AG04450 (cell line): ENCODE measurements around the gene FAM120B. TPM values are rescaled to one million over a fixed set of nuclear protein-coding genes. Genes with fewer than 3 reads are reported as not detected.

ENCODE experiments used
- CTCF ChIA-PET: fragments of 300-600, 350-600 bp; formaldehyde crosslinking; extraction: SDS; loops from one replicate; lab custom pipeline; 2022; ENCODE audit warnings: antibody characterized with exemption, inconsistent platforms; lab: Charles Lee
- POLR2A ChIA-PET: fragments of 350-600 bp; formaldehyde crosslinking; extraction: SDS; loops from one replicate; lab custom pipeline; 2021; ENCODE audit warnings: antibody characterized with exemption, inconsistent platforms; lab: Yijun Ruan, JAX
- DNase-seq: peaks from one replicate; pipeline ENCODE4 v3.0.0-alpha.2; 2011; ENCODE audit warnings: low read depth, low spot score
- H3K27ac ChIP-seq: one replicate; pipeline ENCODE4 v1.5.1; 2012; ENCODE audit warnings: low read depth, low read length, control low read depth
- H3K27me3 ChIP-seq: one replicate; pipeline ENCODE4 v1.6.0; 2012; ENCODE audit warnings: low read length; ENCODE audit not compliant: control insufficient read depth, insufficient read depth
- H3K4me3 ChIP-seq: 2 replicates; pipeline ENCODE4 v1.5.1; 2011; ENCODE audit warnings: mild to moderate bottlenecking, low read depth, low read length, control low read depth
- H3K9me3 ChIP-seq: 2 replicates; pipeline ENCODE4 v1.5.1; 2012; ENCODE audit warnings: low read length; ENCODE audit not compliant: control insufficient read depth, insufficient read depth
- polyA plus RNA-seq: library from polyadenylated mRNA; depleted of rRNA; stranded (reverse); fragments of >200 nt; gene quantifications from 2 replicates; pipeline ENCODE4 v1.2.3, GENCODE V29; 2011
- TF ChIP-seq, protein P1 (sequence below): IDR thresholded peaks from 2 replicates; pipeline ENCODE4 v1.5.1; 2011; ENCODE audit warnings: low read depth, low read length, control low read depth, inconsistent platforms

Gene FAM120B
- polyA plus RNA-seq, 1 experiment = 13.9 TPM

DNA sequence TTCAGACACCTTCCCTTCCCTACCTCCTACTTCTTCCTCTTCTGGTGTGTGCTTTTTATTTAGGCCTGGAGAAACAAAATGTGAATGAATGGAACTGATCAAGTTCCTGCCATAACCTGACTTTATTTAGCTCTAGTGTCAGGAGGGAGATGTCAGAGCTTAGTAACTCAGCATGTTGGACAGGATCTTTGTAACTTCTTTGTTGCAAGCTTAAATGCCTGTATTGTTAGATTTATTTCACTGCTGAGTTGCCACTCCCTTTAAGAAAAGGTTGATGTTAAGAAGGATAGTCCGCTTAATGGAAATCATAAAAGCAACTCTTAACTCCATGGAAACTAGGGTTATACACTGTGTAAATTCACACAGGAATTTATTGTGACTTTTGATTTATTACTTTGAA lies 2.2 kb downstream of the FAM120B start:
- ChIA-PET POLR2A (no interaction called here), CTCF (interaction anchor here (0.6 to 3.2 kb wide), 3 partner anchors 65 to 477 kb away, joined by 3 to 10 read pairs (median 4); no protein-coding TSS in a partner anchor)
- TF ChIP-seq, protein P1, sequence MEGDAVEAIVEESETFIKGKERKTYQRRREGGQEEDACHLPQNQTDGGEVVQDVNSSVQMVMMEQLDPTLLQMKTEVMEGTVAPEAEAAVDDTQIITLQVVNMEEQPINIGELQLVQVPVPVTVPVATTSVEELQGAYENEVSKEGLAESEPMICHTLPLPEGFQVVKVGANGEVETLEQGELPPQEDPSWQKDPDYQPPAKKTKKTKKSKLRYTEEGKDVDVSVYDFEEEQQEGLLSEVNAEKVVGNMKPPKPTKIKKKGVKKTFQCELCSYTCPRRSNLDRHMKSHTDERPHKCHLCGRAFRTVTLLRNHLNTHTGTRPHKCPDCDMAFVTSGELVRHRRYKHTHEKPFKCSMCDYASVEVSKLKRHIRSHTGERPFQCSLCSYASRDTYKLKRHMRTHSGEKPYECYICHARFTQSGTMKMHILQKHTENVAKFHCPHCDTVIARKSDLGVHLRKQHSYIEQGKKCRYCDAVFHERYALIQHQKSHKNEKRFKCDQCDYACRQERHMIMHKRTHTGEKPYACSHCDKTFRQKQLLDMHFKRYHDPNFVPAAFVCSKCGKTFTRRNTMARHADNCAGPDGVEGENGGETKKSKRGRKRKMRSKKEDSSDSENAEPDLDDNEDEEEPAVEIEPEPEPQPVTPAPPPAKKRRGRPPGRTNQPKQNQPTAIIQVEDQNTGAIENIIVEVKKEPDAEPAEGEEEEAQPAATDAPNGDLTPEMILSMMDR = no peak

DNA sequence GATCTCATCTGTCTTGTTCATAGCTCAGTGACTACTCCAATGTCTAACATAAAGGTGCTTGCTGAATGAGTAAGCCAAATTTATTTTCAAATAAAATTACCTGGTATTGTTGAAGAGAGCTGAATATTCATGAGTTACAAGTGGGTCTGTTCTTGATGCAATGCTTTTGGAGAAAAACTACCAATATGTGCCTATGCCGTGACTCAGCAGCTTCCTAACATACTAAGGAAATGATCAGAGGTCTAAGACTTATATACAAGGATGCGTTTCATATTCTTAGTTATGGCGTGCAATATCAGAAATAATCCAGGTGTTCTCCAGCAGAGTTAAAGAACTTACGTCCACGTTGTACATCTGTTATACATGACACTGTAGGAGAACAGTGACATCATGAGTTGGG lies 5.1 kb downstream of the FAM120B start:
- H3K27me3 ChIP-seq = no peaks in the 10 kb centered on the region
- CTCF ChIA-PET = interaction anchor here (1.4 to 1.9 kb wide), 2 partner anchors 205 to 480 kb away, joined by 5 read pairs; no protein-coding TSS in a partner anchor
- H3K4me3 ChIP-seq = no peak overlapping the region
- H3K9me3 ChIP-seq = peaks cover 3% of the 10 kb centered on the region; the same call in 1 of the 2 replicates
- no peak overlapping the region for H3K27ac ChIP-seq
- TF ChIP-seq, protein P1 = no peak
- DNase-seq = no peak
- POLR2A ChIA-PET = no interaction called here

More for the DNA sequence above, 2.2 kb downstream of the FAM120B start:
- Histone ChIP-seq H3K27me3 (no peaks in the 10 kb centered on the region), H3K4me3 (no peak overlapping the region), H3K27ac (no peak overlapping the region), H3K9me3 (peaks cover 3% of the 10 kb centered on the region; the same call in 1 of the 2 replicates)
- DNase-seq = no peak

DNA sequence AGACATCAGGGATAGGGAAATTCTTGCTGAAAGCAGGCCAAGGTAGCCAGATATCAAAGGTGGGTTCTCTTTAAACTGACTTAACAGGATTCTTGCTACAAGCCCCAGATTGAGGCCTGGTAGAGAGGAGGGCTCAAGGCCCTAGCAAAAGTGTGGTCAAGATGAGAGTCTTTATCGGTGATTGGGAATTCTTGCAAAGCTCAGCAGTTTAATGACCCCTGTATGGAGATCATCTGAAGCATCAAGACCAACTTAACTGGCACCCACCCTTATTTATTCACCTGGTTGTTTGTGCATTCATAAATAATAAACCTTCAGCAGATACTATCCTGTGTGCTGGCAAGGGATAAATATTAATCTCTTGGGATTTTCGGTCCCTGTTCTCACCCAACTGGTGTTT lies 6.3 kb downstream of the FAM120B start:
- DNase-seq = no peak
- no peak overlapping the region for H3K27ac ChIP-seq
- TF ChIP-seq, protein P1 = no peak
- H3K4me3 ChIP-seq = no peak overlapping the region
- no peaks in the 10 kb centered on the region for H3K27me3 ChIP-seq
- POLR2A ChIA-PET = no interaction called here
- H3K9me3 ChIP-seq = no peaks in the 10 kb centered on the region
- CTCF ChIA-PET = interaction anchor here (1.4 to 1.9 kb wide), 2 partner anchors 204 to 481 kb away, joined by 5 read pairs; no protein-coding TSS in a partner anchor

DNA sequence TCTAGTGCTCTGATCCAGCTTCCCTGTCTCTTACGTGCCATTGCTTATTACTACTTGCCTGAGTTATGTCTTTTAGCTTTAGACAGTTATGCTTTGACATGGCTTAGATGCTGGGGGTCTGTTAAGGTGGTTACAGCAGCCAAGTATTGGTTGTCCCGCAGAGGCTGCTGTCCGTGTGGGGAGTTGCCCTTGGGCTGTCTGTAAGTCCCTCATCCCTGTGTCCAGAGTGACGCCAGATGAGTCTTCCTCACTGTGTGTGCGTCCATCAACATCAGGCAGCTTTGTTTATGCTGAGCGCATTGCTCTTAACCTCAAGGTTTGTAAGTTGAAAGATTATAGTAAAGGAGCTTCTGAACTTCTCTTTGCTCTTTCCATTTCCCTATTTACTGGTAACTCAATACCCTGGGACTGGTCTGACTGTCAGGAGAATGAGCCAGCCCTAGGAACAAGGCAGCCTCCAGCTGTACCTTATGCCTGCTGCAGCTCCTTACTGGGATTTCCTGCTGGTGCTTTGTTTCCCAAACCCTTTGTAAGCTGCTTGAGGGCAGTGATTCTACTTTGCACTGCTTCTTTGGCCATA lies 7.2 kb downstream of the FAM120B start:
- ChIA-PET POLR2A (interaction anchor here (0.6 kb wide), 1 partner anchor 237 kb away, joined by 3 read pairs; no protein-coding TSS in a partner anchor), CTCF (interaction anchor here (1.0 to 1.9 kb wide), 2 partner anchors 203 to 482 kb away, joined by 3 to 5 read pairs; no protein-coding TSS in a partner anchor)
- no peaks in the 10 kb centered on the region for H3K27me3 ChIP-seq
- TF ChIP-seq, protein P1 = no peak
- H3K27ac ChIP-seq = no peak overlapping the region
- DNase-seq = peak; percentile 30
- H3K4me3 ChIP-seq = no peak overlapping the region
- no peaks in the 10 kb centered on the region for H3K9me3 ChIP-seq

DNA sequence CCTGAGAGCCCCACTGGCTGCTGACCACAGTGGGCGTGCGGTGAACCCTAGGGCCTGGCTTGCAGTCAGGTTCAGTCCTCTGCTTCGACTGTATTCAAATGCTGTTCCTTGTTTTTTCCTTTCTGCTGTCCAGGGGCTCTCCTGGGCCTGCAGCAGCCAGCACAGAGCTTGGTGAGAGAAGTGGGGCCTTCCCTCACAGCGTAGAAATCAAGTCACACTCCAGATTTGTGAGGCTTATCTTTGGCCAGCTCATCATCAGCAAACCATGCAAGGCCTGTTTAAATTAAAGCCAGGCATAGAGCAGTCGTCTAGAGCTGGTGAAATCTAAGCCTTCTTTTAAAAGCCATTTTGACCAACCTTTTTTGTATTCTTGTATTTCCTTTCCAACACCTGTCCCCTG lies 8.4 kb downstream of the FAM120B start:
- CTCF ChIA-PET = no interaction called here
- H3K27ac ChIP-seq = no peak overlapping the region
- POLR2A ChIA-PET = no interaction called here

More for the DNA sequence above, 8.4 kb downstream of the FAM120B start:
- no peaks in the 10 kb centered on the region for H3K27me3 ChIP-seq
- H3K4me3 ChIP-seq = no peak overlapping the region
- no peaks in the 10 kb centered on the region for H3K9me3 ChIP-seq
- TF ChIP-seq, protein P1 = no peak
- DNase-seq = no peak
